HG03103 (cell line): ENCODE measurements around the gene FBXW2.

Experiments used
- ATAC-seq: cut with Tn5 transposase; IDR thresholded peaks from one replicate; pipeline ENCODE4 v1.9.1; 2021; ENCODE audit warnings: low read depth; ENCODE audit not compliant: unreplicated experiment

FBXW2 gene

GRCh38 chr9:120780367-120780766 is 12.8 kb downstream of the FBXW2 start:
- no peak for ATAC-seq

- no peak for ATAC-seq
Measured at GRCh38 chr9:120779227-120779626, 14.0 kb downstream of the FBXW2 start.

- ATAC-seq = no peak
Measured at GRCh38 chr9:120778758-120779157, 14.5 kb downstream of the FBXW2 start.

- no peak for ATAC-seq
Measured at GRCh38 chr9:120777229-120777628, 16.0 kb downstream of the FBXW2 start.

- ATAC-seq = no peak
Measured at GRCh38 chr9:120776788-120777187, 16.4 kb downstream of the FBXW2 start.

- ATAC-seq = no peak
Measured at GRCh38 chr9:120775859-120776258, 17.4 kb downstream of the FBXW2 start.

- ATAC-seq = no peak
Measured at GRCh38 chr9:120774719-120775118, 18.5 kb downstream of the FBXW2 start.

GRCh38 chr9:120773256-120773655 is 20.0 kb downstream of the FBXW2 start:
- ATAC-seq = no peak

GRCh38 chr9:120770931-120771330 is 22.3 kb downstream of the FBXW2 start:
- no peak for ATAC-seq

GRCh38 chr9:120768886-120769285 is 24.3 kb downstream of the FBXW2 start:
- ATAC-seq = no peak

GRCh38 chr9:120768247-120768646 is 25.0 kb downstream of the FBXW2 start:
- ATAC-seq = no peak

- no peak for ATAC-seq
Measured at GRCh38 chr9:120767451-120767850, 25.8 kb downstream of the FBXW2 start.

- no peak for ATAC-seq
Measured at GRCh38 chr9:120765910-120766425, 27.2 kb downstream of the FBXW2 start.

- ATAC-seq = no peak
Measured at GRCh38 chr9:120764476-120764875, 28.7 kb downstream of the FBXW2 start.

- ATAC-seq = no peak
Measured at GRCh38 chr9:120761006-120761405, 32.2 kb downstream of the FBXW2 start.

- ATAC-seq = no peak
Measured at GRCh38 chr9:120759755-120760400, 33.3 kb downstream of the FBXW2 start.

- no peak for ATAC-seq
Measured at GRCh38 chr9:120758544-120758943, 34.7 kb downstream of the FBXW2 start.

- no peak for ATAC-seq
Measured at GRCh38 chr9:120757026-120757913, 35.9 kb downstream of the FBXW2 start.

- ATAC-seq = no peak
Measured at GRCh38 chr9:120756531-120756930, 36.7 kb downstream of the FBXW2 start.

- no peak for ATAC-seq
Measured at GRCh38 chr9:120755810-120756434, 37.3 kb downstream of the FBXW2 start.

GRCh38 chr9:120755044-120755443 is 38.2 kb downstream of the FBXW2 start:
- peak; percentile 52 for ATAC-seq
